Keratinocyte (primary cell): Measurements from ENCODE around the gene FAM78A.

ENCODE experiments used
- EZH2 ChIP-seq: IDR thresholded peaks from one replicate; pipeline ENCODE4 v1.6.1; 2012; ENCODE audit warnings: inconsistent platforms, mild to moderate bottlenecking, low read length, moderate library complexity
- TF ChIP-seq, protein P1 (sequence below), 3 experiments: IDR thresholded peaks in 1 of 3; conservative IDR thresholded peaks in 1 of 3; optimal IDR thresholded peaks in 1 of 3; 2 replicates in 2 of 3; 3 replicates in 1 of 3; pipeline versions ENCODE3 to v1.5.1; 2011; ENCODE audit warnings: low read length in 3 of 3, mild to moderate bottlenecking in 3 of 3, moderate library complexity in 2 of 3, control low read depth in 1 of 3, inconsistent platforms in 1 of 3; ENCODE audit not compliant: insufficient read depth in 2 of 3; ENCODE audit errors: extremely low read depth in 1 of 3

DNA sequence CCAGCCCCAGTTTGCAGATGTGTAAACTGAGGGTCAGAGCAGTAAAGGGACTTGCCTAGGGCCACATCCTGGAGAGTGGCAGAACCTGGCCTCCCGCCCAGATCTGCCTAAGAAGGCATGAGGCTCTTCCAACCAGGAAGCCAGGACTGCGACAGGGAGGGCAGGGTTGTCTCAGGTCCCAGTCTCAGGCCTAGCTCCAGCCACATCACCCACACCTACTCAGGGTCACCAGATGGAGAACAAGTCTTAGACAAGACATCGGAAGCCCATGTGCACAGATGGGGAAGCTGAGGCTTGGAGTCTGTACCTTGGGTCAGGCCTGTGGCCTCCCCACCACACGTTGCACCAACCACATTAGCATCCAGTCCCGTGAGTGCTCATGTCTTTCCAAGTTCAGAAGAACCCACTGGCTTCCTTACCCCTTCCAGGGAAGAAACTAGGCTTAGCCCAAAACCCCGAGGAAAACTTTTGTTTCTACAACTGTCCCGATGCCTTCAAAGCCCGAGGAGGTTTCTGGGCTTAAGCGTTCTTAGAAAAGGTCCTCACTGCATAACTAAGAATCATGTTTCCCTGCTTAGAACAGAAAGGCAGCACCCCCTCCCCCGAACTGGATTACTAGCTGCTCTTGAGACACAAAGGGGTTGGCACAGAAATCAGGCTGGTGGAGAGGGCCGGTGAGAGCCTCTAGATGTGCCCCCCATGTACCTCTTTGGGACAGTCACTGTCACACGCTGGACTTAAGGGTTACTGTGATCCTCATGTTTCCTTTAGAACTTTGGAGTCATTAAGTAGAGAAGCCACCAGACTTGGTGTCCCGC, 2.2 kb downstream of the FAM78A start:
- no peak for TF ChIP-seq EZH2
- TF ChIP-seq, protein P1, sequence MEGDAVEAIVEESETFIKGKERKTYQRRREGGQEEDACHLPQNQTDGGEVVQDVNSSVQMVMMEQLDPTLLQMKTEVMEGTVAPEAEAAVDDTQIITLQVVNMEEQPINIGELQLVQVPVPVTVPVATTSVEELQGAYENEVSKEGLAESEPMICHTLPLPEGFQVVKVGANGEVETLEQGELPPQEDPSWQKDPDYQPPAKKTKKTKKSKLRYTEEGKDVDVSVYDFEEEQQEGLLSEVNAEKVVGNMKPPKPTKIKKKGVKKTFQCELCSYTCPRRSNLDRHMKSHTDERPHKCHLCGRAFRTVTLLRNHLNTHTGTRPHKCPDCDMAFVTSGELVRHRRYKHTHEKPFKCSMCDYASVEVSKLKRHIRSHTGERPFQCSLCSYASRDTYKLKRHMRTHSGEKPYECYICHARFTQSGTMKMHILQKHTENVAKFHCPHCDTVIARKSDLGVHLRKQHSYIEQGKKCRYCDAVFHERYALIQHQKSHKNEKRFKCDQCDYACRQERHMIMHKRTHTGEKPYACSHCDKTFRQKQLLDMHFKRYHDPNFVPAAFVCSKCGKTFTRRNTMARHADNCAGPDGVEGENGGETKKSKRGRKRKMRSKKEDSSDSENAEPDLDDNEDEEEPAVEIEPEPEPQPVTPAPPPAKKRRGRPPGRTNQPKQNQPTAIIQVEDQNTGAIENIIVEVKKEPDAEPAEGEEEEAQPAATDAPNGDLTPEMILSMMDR (optimal IDR thresholded peaks at IDR 0.05 in 1 of 3, IDR thresholded peaks at IDR 0.05 in 1 of 3, conservative IDR thresholded peaks at IDR 0.05 in 1 of 3; ENCODE audit: extremely low read depth in 1 of 3, insufficient read depth in 2 of 3, low read length in 3 of 3) = no peak
